Retinal pigment epithelial cell (primary cell): Measurements from ENCODE around the gene ACSF3.

Experiments
- DNase-seq: peaks from one replicate; pipeline ENCODE4 v3.0.0-alpha.2; 2010; ENCODE audit warnings: low read depth
- H3K4me3 ChIP-seq: 2 replicates; pipeline ENCODE4 v1.5.1; 2011; ENCODE audit warnings: mild to moderate bottlenecking, low read length, control low read depth, moderate library complexity
- TF ChIP-seq, protein P1 (sequence below): conservative IDR thresholded peaks from 2 replicates; pipeline ENCODE4 v1.5.1; 2011; ENCODE audit warnings: low read depth, low read length, control low read depth, inconsistent platforms

The ACSF3 gene

DNA sequence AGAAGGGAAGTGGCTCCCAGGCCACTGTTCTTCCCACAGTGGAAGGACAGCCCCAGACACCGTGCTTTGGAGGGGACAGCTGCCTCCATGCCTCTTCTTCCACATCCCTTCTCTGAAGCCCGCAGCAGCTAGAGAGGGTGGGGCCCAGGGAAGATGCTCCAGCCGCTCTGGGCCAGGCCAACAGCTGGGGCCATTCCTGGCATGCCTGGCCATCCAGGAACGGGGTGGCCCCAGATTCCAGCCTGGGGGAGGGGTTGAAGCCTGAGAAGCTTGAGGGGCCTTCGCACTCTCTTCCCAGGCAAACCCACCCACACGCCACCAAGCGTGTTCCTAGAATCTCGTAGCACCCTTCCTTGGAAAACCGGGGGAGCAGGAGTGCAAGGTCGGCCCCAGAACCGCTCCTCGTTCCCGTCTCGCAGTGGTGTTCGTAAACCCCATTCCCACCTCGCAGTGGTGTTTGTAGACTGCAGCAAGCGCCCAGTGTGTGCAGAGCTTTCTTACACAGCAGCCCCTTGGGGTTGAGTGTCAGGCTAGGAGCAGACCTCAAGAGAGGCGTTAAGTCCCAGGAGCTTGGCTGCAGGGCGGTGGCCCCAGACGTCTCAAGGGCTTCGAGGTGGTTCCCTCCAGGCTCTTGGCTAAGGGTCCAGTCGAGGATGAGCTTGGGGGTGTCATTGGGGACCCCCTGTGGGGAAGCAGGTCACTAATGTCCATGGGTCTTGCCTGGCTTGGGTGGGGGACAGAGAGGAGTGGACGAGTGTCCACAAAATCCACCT, 80.6 kb downstream of the ACSF3 start:
- no peak for DNase-seq
- TF ChIP-seq, protein P1, sequence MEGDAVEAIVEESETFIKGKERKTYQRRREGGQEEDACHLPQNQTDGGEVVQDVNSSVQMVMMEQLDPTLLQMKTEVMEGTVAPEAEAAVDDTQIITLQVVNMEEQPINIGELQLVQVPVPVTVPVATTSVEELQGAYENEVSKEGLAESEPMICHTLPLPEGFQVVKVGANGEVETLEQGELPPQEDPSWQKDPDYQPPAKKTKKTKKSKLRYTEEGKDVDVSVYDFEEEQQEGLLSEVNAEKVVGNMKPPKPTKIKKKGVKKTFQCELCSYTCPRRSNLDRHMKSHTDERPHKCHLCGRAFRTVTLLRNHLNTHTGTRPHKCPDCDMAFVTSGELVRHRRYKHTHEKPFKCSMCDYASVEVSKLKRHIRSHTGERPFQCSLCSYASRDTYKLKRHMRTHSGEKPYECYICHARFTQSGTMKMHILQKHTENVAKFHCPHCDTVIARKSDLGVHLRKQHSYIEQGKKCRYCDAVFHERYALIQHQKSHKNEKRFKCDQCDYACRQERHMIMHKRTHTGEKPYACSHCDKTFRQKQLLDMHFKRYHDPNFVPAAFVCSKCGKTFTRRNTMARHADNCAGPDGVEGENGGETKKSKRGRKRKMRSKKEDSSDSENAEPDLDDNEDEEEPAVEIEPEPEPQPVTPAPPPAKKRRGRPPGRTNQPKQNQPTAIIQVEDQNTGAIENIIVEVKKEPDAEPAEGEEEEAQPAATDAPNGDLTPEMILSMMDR, result no peak
- no peak overlapping the region for H3K4me3 ChIP-seq

DNA sequence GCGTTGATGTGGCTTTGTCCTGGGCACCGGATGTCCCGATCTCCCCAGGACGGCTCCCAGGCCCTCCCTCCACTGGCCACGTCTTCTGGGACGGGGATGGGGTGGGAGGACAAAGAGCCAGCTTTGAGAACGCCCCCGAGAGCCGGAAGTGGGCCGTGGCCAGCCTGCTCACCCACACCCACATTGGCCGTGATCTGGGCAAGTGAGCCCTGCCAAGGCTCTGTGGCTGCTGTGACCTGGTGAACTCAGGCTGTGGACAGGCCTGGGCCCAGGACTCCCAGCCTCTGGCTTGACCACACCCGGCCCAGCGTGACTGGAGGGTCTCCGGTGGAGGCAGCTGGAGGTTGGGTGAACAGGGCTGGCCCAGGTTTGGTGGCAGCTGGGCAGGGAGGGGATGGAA, 81.2 kb downstream of the ACSF3 start:
- H3K4me3 ChIP-seq, result no peak overlapping the region
- DNase-seq, result no peak
- TF ChIP-seq, protein P1, result no peak

DNA sequence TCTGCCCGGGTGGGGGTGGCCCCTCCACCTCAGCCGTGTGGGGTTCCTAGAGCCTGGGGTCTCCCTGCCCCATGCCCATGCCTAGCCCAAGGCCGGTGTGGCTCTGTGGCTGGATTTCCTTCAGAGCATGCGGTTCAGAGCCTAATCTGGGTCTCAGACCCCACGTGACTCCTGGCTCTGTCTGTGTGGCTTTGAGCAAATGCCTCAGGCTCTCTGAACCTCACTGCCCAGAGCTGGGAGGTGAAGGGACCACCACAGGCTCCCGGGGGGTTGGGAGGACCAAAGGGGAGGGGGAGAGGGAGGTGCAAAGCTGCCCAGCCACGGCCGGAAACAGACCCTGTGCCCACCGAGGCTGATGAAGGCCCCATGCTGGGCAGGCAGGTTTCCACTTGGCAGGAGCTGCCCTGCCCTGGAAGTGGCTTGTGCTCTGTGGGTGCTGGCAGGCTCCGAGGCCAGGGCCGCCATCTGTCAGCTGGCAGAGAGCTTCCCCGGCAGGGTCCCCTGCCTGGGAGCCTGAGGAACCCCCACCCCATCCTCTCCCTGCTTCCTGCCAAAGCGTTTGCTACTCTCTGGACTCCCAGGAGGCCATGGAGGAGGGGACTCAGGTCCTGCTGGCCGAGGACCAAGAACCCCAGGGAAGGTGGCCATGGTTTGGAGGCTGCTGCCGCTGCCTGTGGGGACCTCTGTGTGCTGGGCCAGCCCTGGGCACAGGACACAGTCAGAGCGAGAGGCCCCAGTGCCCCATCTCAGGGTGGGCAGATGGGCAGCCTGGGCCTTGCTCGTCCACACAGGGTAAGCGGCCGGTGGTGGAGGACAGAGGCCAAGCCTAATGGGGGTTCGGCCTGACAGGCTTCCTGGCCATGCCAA, 81.9 kb downstream of the ACSF3 start:
- H3K4me3 ChIP-seq, result no peak overlapping the region
- TF ChIP-seq, protein P1, result no peak
- DNase-seq, result no peak

DNA sequence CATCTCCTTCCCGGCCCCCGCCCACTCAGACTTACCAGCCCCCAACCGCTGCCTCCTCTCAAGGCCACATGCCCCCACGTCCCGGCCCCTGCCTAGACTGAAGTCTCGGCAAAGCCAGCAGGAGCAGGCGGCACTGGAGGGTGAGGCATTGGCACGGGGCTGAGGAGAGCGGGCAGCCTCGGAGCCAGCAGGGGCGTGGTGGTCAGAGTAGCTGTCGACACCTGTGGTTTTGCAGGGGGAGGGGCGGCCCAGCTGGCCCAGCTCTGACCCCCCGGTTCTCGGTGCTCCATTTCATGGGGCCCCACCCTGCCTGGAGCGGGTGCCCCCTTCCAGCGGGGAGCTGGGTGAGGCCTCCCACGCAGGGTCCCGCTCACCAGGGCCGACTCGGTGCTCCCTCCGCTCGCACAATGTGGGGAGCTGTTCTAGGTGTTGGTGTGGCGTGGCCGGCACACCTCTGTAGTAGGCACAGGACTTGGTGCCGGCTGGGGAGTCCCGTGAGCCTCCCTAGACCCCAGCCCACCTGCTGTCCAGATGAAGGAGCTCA, 82.6 kb downstream of the ACSF3 start:
- TF ChIP-seq, protein P1, result no peak
- no peak for DNase-seq
- H3K4me3 ChIP-seq, result no peak overlapping the region

DNA sequence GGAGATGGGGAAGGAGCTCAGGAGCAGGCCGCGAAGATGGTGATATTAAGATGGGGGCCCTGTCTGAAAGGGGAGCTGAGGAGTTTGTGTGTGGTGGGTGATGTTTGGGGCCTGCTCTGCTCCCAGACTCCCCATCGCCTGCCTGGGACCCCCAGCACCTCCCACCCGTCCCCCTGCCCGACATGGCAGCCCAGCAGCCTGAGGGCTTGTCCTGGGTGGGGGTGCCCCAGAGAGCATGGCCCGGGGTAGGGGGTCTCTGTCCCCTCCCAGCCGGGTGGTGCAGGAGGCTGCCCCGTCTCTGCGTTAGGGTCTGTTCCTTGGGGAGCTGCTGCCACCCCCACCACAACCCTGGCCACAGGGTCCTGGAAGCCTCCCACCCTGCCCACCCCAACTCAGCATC, 83.1 kb downstream of the ACSF3 start:
- no peak overlapping the region for H3K4me3 ChIP-seq
- no peak for DNase-seq
- TF ChIP-seq, protein P1, result no peak

DNA sequence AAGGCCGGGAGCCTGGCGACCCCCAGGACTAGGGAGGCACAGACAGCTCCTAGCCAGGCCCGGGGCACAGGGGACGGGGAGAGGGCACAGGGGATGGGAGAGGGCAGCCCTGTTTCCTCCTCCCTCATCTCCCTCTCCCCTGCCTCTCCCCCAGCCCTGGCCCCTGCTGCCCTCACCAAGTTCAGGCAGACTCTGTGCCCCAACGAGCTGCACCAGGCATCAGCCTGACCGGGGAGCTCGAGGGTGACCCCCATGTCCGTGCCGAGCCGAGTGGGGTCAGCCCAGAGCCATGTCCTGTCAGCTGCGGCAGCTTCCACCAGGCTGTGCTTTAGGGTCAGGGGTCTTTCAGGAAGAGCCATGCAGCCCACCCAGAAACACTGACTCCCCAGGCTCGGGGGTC, 83.8 kb downstream of the ACSF3 start:
- H3K4me3 ChIP-seq, result no peak overlapping the region
- TF ChIP-seq, protein P1, result no peak
- DNase-seq, result no peak
